Measurements from ENCODE around the gene ALKBH3. TPM values are rescaled to one million over a fixed set of nuclear protein-coding genes. Genes with fewer than 3 reads are reported as not detected.

Gene ALKBH3
- total and polyA plus RNA-seq, 10 of the 15 experiments (the other 5 are each of a cell fraction or from before 2014, with no cell fraction given), result 22.1 to 50.8 (median 38.5) TPM

GRCh38 chr11:43952020-43952400 is 71.4 kb downstream of the ALKBH3 start (continued):
- TF ChIP-seq HSF1 (IDR thresholded peaks at IDR 0.05; ENCODE audit: low read depth, low read length) (no peak), SMAD1 (IDR thresholded peaks at IDR 0.05; ENCODE audit: low read depth, partially characterized antibody) (no peak), JUND (IDR thresholded peaks at IDR 0.05; ENCODE audit: low read depth, low read length) (no peak), CTCF (IDR thresholded peaks at IDR 0.05 in 2 of 3, conservative IDR thresholded peaks at IDR 0.05 in 1 of 3; ENCODE audit: control insufficient read depth in 2 of 3, extremely low read depth in 1 of 3, insufficient read depth in 1 of 3, low read depth in 3 of 3, low read length in 3 of 3) (no peak), NR2F1 (conservative IDR thresholded peaks at IDR 0.05) (no peak), NFYB (IDR thresholded peaks at IDR 0.05; ENCODE audit: insufficient read depth, low read depth, low read length) (no peak), ATF3 (IDR thresholded peaks at IDR 0.05; ENCODE audit: borderline replicate concordance, extremely low read depth, low read depth, low read length) (no peak)

All from GM12878 (cell line).